ENCODE measurements around the gene KRT4.

- no peak for TF ChIP-seq CTCF (IDR thresholded peaks at IDR 0.05)
- TF ChIP-seq POLR2A (IDR thresholded peaks at IDR 0.05): no peak
Measured at GRCh38 chr12:52776913-52777395, 37.0 kb downstream of the KRT4 start, which contains the start of gene KRT76.
